Upper lobe of right lung (tissue), 1 donor: ENCODE data around the gene HIKESHI. TPM values are rescaled to one million over a fixed set of nuclear protein-coding genes. Genes with fewer than 3 reads are reported as not detected.

Experiments used
- ATAC-seq: fragments of 200-7000 bp; cut with Tn5 transposase; one replicate; pipeline ENCODE4 v1.9.1; 2020; ENCODE audit warnings: mild to moderate bottlenecking, moderate library complexity
- DNase-seq: peaks from one replicate; pipeline ENCODE4 v3.0.0-alpha.2; 2020
- H3K27ac ChIP-seq: fragments of 200-600 bp; one replicate; pipeline ENCODE4 v1.8.0; 2022
- H3K27me3 ChIP-seq: fragments of 200-600 bp; one replicate; pipeline ENCODE4 v1.8.0; 2022; ENCODE audit warnings: mild to moderate bottlenecking
- H3K36me3 ChIP-seq: fragments of 200-600 bp; one replicate; pipeline ENCODE4 v1.8.0; 2022
- H3K4me1 ChIP-seq: fragments of 200-600 bp; one replicate; pipeline ENCODE4 v1.8.0; 2022
- H3K4me3 ChIP-seq: fragments of 200-600 bp; one replicate; pipeline ENCODE4 v1.8.0; 2022; ENCODE audit warnings: mild to moderate bottlenecking
- H3K9me3 ChIP-seq: fragments of 200-600 bp; one replicate; pipeline ENCODE4 v1.8.0; 2022
- intact Hi-C: fragments of 100-400 bp; cut with DNase I; formaldehyde crosslinking; loops from one replicate; pipeline ENCODE4 v1.11.0; 2022
- total RNA-seq: library from RNA; stranded (reverse); fragmentation: NEBNext Ultra II Directional; extraction: Animal tissue kit (Norgen Biotek cat#: 25700); gene quantifications from one replicate; pipeline ENCODE4 v1.2.1, GENCODE V29; 2021
- TF ChIP-seq, protein P1 (sequence below): fragments of 200-600 bp; IDR thresholded peaks from one replicate; pipeline ENCODE4 v1.8.0; 2022; ENCODE audit warnings: antibody characterized with exemption
- donor health status: DM: no; HTN: yes; CAD: no; lungs with severe emphysema.

Gene HIKESHI
- total RNA-seq, 1 donor from 2014 or later = 23.9 TPM

DNA sequence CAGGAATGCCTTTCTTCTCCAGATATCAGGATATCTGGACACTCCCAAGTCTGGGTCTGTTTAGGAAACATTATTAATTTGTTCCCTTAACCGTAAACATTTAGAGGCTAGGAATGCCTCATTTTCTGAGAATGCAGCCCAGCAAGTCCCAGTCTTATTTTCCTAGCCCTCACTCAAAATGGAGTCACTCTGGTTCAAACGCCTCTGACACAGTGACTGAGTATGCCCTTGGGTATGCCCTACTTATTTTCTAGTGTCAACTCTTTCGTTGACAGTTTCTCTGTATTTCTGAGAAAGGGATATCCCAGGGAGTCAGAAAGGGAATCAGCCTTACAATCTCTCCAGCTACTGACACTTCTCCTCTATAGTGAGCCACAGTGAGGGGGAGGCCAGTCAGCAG is 56.7 kb downstream of the HIKESHI start:
- DNase-seq = no peak
- H3K4me1 ChIP-seq = no peaks in the 10 kb centered on the region
- intact Hi-C loops = no loop called here

DNA sequence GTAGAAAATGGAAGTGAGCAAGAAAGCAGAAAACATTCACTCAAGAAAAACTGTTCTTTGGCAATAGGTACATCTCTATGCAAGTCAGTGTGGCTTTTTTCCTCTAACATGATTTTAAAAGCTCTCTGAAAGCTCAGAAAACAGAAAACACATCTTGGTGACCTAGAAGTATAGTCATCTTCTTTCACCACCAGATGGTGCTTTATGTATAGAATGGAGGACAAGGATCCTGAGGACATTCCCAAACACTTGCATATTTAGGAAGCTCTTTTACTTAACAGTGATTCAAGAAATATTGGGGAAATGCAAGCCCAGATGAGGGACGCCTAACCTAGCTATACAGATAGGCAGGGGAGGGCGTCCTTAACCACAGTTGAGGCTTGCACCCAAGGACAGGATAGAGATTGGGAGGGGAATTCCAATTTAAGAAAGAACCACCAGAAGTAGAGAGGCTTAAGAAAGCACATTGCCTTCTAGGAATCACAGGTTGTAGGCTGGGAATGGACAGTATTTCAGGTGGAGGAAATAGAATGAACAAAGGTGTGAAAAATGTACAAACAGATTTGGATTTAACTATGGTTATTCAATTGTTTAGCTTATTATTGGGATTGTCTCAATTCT is 58.8 kb downstream of the HIKESHI start:
- Histone ChIP-seq H3K27ac (no peak overlapping the region), H3K4me1 (no peaks in the 10 kb centered on the region), H3K9me3 (no peaks in the 10 kb centered on the region), H3K27me3 (no peaks in the 10 kb centered on the region), H3K36me3 (no peaks in the 10 kb centered on the region), H3K4me3 (no peak overlapping the region)
- intact Hi-C loops = no loop called here
- DNase-seq = no peak
- TF ChIP-seq, protein P1, sequence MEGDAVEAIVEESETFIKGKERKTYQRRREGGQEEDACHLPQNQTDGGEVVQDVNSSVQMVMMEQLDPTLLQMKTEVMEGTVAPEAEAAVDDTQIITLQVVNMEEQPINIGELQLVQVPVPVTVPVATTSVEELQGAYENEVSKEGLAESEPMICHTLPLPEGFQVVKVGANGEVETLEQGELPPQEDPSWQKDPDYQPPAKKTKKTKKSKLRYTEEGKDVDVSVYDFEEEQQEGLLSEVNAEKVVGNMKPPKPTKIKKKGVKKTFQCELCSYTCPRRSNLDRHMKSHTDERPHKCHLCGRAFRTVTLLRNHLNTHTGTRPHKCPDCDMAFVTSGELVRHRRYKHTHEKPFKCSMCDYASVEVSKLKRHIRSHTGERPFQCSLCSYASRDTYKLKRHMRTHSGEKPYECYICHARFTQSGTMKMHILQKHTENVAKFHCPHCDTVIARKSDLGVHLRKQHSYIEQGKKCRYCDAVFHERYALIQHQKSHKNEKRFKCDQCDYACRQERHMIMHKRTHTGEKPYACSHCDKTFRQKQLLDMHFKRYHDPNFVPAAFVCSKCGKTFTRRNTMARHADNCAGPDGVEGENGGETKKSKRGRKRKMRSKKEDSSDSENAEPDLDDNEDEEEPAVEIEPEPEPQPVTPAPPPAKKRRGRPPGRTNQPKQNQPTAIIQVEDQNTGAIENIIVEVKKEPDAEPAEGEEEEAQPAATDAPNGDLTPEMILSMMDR = no peak
- ATAC-seq = no peak

More for the DNA sequence above, 56.7 kb downstream of the HIKESHI start:
- no peaks in the 10 kb centered on the region for H3K36me3 ChIP-seq
- ATAC-seq = no peak
- H3K4me3 ChIP-seq = no peak overlapping the region
- H3K9me3 ChIP-seq = no peaks in the 10 kb centered on the region
- H3K27ac ChIP-seq = no peak overlapping the region
- TF ChIP-seq, protein P1 = no peak
- H3K27me3 ChIP-seq = no peaks in the 10 kb centered on the region

GRCh38 chr11:86363424-86363823 is 61.4 kb downstream of the HIKESHI start:
- Histone ChIP-seq H3K36me3 (no peaks in the 10 kb centered on the region), H3K27me3 (no peaks in the 10 kb centered on the region), H3K4me1 (no peaks in the 10 kb centered on the region), H3K9me3 (no peaks in the 10 kb centered on the region), H3K27ac (no peak overlapping the region), H3K4me3 (no peak overlapping the region)
- ATAC-seq (no peak), DNase-seq (no peak)
- TF ChIP-seq, protein P1 = no peak
- intact Hi-C loops = no loop called here

GRCh38 chr11:86365546-86365945 is 63.5 kb downstream of the HIKESHI start:
- DNase-seq = no peak
- Histone ChIP-seq H3K4me1 (no peaks in the 10 kb centered on the region), H3K27ac (no peak overlapping the region), H3K27me3 (no peaks in the 10 kb centered on the region), H3K36me3 (no peaks in the 10 kb centered on the region), H3K4me3 (no peak overlapping the region), H3K9me3 (no peaks in the 10 kb centered on the region)
- no peak for ATAC-seq
- TF ChIP-seq, protein P1 = no peak
- intact Hi-C loops = no loop called here

DNA sequence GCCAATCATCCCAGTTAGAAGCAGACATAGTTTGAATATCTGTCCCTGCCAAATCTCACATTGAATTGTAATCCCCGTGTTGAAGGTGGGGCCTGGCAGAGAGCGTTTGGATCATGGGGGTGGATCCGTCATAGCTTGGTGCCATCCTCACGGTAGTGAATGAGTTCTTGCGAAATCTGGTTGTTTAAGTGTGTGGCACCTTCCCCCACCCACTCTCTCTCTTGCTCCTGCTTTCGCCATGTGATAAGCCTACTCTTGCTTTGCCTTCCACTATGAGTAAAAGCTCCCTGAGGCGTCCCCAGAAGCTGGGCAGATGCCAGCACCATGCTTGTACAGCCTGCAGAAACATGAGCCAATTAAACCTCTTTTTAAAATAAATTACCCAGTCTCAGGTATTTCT is 67.6 kb downstream of the HIKESHI start:
- no peak for ATAC-seq
- no peaks in the 10 kb centered on the region for H3K36me3 ChIP-seq
- TF ChIP-seq, protein P1 = no peak
- intact Hi-C loops = no loop called here
- DNase-seq = no peak
- H3K4me3 ChIP-seq = no peak overlapping the region
- no peaks in the 10 kb centered on the region for H3K9me3 ChIP-seq
- H3K27me3 ChIP-seq = no peaks in the 10 kb centered on the region
- no peak overlapping the region for H3K27ac ChIP-seq
- H3K4me1 ChIP-seq = peaks cover 4% of the 10 kb centered on the region

DNA sequence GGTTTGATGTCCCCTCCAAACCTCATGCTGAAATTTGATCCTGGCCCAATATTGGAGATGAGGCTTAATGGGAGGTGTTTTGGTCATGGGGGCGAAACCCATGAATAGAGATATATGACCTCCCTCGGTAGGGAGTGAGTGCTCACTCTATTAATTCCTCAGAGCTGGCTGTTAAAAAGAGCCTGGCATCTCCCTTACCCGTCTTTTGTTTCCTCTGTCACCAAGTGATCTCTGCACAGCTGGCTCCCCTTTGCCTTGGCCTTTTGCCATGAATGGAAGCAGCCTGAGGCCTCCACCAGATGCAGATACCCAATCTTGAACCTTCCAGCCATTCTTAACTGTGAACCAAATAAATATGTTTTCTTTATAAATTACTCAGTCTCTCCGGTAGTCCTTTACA is 68.1 kb downstream of the HIKESHI start:
- ATAC-seq (no peak), DNase-seq (no peak)
- no peaks in the 10 kb centered on the region for H3K27me3 ChIP-seq
- TF ChIP-seq, protein P1 = no peak
- peaks cover 5% of the 10 kb centered on the region for H3K4me1 ChIP-seq
- H3K9me3 ChIP-seq = no peaks in the 10 kb centered on the region
- H3K36me3 ChIP-seq = no peaks in the 10 kb centered on the region
- no peak overlapping the region for H3K27ac ChIP-seq
- intact Hi-C loops = no loop called here
- H3K4me3 ChIP-seq = no peak overlapping the region
